Measurements from ENCODE around the gene PTPRE. TPM values are rescaled to one million over a fixed set of nuclear protein-coding genes. Genes with fewer than 3 reads are reported as not detected.

The PTPRE gene
- total and polyA plus RNA-seq, 2 donors from 2014 or later = 1.1 to 25.7 TPM

GRCh38 chr10:128122931-128123330 is 216.0 kb downstream of the PTPRE start:
- no peak for TF ChIP-seq CTCF (IDR thresholded peaks at IDR 0.05; ENCODE audit: borderline replicate concordance, extremely low read depth, insufficient read depth)
- Histone ChIP-seq H3K4me1 (ENCODE audit: control insufficient read depth in 2 of 3, insufficient read depth in 2 of 3, low read depth in 1 of 3, low read length in 3 of 3) (peaks cover 0 to 6% (median 0%) of the 10 kb centered on the region in 3 donors), H3K4me3 (ENCODE audit: low read length in 3 of 3) (no peak overlapping the region), H3K36me3 (ENCODE audit: control insufficient read depth in 2 of 3, insufficient read depth in 3 of 3, low read length in 3 of 3) (no peaks in the 10 kb centered on the region), H3K9ac (ENCODE audit: low read length in 3 of 3) (no peak overlapping the region), H3K27me3 (ENCODE audit: control insufficient read depth, insufficient read depth, low read length) (no peaks in the 10 kb centered on the region), H3K9me3 (ENCODE audit: control insufficient read depth in 2 of 3, insufficient read depth in 1 of 3, low read length in 3 of 3) (no peaks in the 10 kb centered on the region), H3K27ac (ENCODE audit: low read depth in 2 of 2, low read length in 2 of 2) (no peak overlapping the region)
- intact Hi-C loops (cut with DNase I) = no loop called here
- DNase-seq (no peak), FAIRE-seq (no peak)

- TF ChIP-seq CTCF (IDR thresholded peaks at IDR 0.05; ENCODE audit: borderline replicate concordance, extremely low read depth, insufficient read depth) = no peak
- H3K9ac ChIP-seq (ENCODE audit: low read length in 3 of 3) = no peak overlapping the region
- no peak for FAIRE-seq
Measured at GRCh38 chr10:128123846-128124245, 216.9 kb downstream of the PTPRE start.

GRCh38 chr10:128124813-128125403 is 218.0 kb downstream of the PTPRE start:
- Histone ChIP-seq H3K4me1 (ENCODE audit: control insufficient read depth in 2 of 3, insufficient read depth in 2 of 3, low read depth in 1 of 3, low read length in 3 of 3) (peaks cover 0 to 6% (median 0%) of the 10 kb centered on the region in 3 donors), H3K27ac (ENCODE audit: low read depth in 2 of 2, low read length in 2 of 2) (no peak overlapping the region), H3K4me3 (ENCODE audit: low read length in 3 of 3) (peak overlapping the region in 1 of 3 donors; percentile 50), H3K9ac (ENCODE audit: low read length in 3 of 3) (peak overlapping the region in 1 of 3 donors; percentile 27), H3K36me3 (ENCODE audit: control insufficient read depth in 2 of 3, insufficient read depth in 3 of 3, low read length in 3 of 3) (no peaks in the 10 kb centered on the region), H3K27me3 (ENCODE audit: control insufficient read depth, insufficient read depth, low read length) (no peaks in the 10 kb centered on the region), H3K9me3 (ENCODE audit: control insufficient read depth in 2 of 3, insufficient read depth in 1 of 3, low read length in 3 of 3) (no peaks in the 10 kb centered on the region)
- FAIRE-seq (no peak), DNase-seq (peak in 1 of 5 donors; percentile 1)
- intact Hi-C loops (cut with DNase I) = no loop called here
- TF ChIP-seq CTCF (IDR thresholded peaks at IDR 0.05; ENCODE audit: borderline replicate concordance, extremely low read depth, insufficient read depth) = no peak

More at GRCh38 chr10:128123846-128124245, 216.9 kb downstream of the PTPRE start:
- H3K27me3 ChIP-seq (ENCODE audit: control insufficient read depth, insufficient read depth, low read length) = no peaks in the 10 kb centered on the region
- H3K4me3 ChIP-seq (ENCODE audit: low read length in 3 of 3) = no peak overlapping the region
- H3K27ac ChIP-seq (ENCODE audit: low read depth in 2 of 2, low read length in 2 of 2) = no peak overlapping the region
- intact Hi-C loops (cut with DNase I) = no loop called here
- no peaks in the 10 kb centered on the region for H3K9me3 ChIP-seq (ENCODE audit: control insufficient read depth in 2 of 3, insufficient read depth in 1 of 3, low read length in 3 of 3)
- H3K4me1 ChIP-seq (ENCODE audit: control insufficient read depth in 2 of 3, insufficient read depth in 2 of 3, low read depth in 1 of 3, low read length in 3 of 3) = peaks cover 0 to 6% (median 0%) of the 10 kb centered on the region in 3 donors
- DNase-seq = no peak
- no peaks in the 10 kb centered on the region for H3K36me3 ChIP-seq (ENCODE audit: control insufficient read depth in 2 of 3, insufficient read depth in 3 of 3, low read length in 3 of 3)
